GM19043 (cell line): Measurements from ENCODE around the gene CNDP2.

Experiments
- ATAC-seq: cut with Tn5 transposase; IDR thresholded peaks from one replicate; pipeline ENCODE4 v1.9.1; 2021; ENCODE audit warnings: low read depth; ENCODE audit not compliant: unreplicated experiment

CNDP2 gene

GRCh38 chr18:74468547-74469061 is 27.6 kb upstream of the CNDP2 start:
- no peak for ATAC-seq

DNA sequence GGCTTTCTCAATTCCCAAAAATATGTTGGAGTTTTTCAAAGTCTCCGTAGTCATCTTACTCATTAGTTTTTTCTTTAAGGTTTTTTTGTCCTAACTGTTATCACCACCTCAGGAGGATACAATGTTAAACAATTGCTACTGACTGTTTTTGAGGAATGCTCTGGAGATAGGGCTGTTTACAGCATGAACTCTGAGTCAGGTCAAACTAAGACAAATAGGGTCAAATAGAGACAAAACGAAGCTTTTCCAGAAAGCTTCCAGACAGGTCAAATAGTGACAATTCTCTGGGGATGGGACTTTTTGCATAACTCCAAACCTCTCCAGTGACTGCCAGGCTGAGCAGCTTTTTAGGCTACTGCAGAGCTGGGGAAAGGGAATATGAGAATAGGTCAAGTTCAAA is 23.9 kb upstream of the CNDP2 start:
- ATAC-seq: no peak

- no peak for ATAC-seq
These were observed 22.1 kb upstream of the CNDP2 start for GRCh38 chr18:74473976-74474640.

- ATAC-seq: peak; percentile 57
These were observed 20.0 kb upstream of the CNDP2 start for GRCh38 chr18:74476140-74476539.

GRCh38 chr18:74477771-74478170 is 18.4 kb upstream of the CNDP2 start:
- ATAC-seq: no peak

- no peak for ATAC-seq
These were observed 17.8 kb upstream of the CNDP2 start for GRCh38 chr18:74478316-74478715.

GRCh38 chr18:74478880-74479279 is 17.3 kb upstream of the CNDP2 start:
- no peak for ATAC-seq

DNA sequence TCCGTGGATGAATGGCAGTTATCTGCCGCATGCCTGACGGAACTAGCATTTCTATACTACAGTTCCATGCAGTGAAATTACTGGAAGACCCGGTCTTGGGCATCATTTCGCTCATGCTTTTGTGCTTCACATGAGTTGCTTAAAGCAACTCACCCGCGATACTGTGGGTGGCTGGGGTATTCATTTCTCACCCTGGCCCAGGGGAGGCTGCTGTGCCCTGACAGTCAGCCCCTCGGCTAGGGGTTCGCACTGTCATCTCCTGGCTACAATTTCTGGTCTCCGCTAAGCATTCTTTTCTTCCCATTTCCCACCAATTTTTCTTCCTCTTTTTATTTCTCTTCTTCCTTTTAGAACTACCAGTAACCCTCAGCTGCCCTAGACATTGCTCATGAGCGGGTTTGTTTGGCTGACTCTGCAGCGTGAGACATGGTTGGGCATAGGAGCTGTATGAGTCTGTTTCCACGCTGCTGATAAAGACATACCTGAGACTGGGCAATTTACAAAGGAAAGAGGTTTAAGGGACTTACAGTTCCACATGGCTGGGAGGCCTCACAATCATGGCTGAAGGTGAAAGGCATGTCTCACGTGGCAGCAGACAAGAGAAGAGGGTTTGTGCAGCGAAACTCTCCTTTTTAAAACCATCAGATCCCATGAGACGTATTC is 16.5 kb upstream of the CNDP2 start:
- no peak for ATAC-seq

- ATAC-seq: no peak
These were observed 16.0 kb upstream of the CNDP2 start for GRCh38 chr18:74480149-74480651.

DNA sequence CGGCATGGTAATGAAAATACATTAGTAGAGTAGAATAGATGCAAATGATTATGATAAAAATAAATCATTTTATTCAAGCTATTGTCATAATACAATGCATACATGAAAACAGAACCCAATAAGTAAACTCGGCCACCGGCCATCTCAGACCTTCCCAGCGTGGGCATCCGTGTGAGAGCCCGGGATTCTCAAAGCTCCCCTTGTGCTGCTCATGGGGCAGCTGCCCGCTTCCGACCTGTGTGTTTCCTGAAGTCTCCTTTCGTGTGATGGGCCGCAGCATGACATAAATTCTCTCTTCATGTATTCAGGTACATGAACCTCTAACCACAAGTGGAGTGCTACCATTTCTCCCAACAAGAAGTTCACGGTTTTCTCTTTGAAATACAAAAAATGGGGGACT is 13.5 kb upstream of the CNDP2 start:
- ATAC-seq: no peak

DNA sequence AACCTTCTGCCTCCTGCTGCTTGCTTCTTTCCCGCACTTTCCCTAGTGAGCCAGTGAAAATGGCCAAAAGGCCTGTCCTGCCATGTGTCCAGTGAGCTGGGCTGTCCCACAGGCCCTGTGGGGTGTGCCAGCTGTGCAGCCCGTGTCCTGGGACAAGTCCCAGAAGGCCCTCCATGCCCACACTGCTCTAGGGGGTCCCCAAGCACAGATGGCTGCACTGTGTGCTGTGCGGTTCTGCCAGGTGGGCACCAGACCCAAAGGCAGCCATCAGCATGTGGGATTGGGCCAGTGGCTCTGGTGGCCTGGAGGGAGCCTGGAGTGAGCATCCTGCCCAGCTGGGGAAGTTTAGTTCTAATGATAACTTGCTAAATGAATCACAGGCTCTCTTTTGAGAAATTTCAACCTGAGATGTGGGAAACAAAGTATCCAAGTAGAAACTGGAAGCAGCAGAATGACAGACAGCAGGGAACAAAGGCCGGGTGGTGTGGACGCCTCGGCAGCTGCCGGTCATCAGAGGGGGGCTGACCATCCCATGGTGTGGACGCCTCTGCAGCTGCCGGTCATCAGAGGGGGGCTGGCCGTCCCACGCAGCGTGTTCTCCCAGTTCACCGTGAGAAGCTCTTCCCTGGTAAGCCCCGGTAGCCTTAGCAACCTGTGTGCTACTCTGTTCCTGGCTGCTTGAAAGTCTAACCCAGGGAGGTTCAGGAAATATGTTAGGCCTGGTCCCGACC is 9.9 kb upstream of the CNDP2 start:
- no peak for ATAC-seq

DNA sequence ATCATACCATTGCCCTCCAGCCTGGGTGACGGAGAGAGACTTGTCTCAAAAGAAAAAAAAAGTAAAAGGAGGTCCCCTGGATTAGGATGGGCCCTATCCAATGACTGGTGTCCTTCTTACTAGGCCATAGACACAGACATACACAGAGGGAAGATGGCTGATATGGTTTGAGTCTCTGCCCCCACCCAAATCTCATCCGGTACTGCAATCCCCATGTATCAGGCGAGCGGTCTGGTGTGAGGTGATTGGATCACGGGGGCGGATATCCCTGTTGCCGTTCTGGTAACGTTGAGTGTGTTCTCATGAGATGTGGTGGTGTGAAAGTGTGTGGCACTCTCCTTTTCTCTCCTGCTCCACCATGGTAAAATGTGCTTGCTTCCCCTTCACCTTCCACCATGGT is 7.8 kb upstream of the CNDP2 start:
- ATAC-seq: no peak

DNA sequence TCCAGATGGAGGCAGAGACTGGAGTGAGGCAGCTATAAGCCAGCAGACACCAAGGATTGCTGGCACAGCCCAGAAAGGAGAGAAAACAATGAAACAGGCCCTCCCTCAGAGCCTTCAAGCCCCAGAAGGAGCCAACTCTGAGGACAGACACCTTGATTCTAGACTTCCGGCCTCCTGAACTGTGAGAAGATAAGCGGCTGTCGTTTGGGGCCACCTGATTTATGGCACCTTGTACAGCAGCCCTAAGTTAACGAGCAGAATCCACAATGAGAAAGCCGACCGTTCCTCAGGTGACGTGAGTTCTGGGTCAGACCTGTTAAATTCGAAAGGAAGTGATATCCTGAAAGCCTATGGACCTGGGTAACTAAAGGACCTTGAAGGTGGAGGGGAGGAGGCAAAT is 7.3 kb upstream of the CNDP2 start:
- ATAC-seq: no peak

DNA sequence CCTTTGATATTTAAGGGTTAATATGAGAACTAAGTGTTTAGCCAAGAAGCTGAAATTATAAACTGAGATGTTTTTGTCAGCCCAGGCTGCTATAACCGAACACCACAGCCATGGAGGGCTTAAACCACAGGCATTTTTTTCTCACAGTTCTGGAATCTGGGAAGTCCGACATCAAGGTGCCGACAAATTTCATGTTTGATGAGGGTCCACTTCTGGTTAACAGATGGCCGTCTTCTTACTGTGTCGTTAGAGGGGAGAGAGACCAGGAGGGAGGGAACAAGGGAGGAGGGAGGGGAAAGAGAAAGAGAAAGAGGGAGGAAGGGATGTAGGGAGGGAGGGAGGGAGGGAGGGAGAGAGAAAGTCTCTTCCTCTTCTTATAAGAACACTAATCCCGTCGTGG is 6.5 kb upstream of the CNDP2 start:
- no peak for ATAC-seq

DNA sequence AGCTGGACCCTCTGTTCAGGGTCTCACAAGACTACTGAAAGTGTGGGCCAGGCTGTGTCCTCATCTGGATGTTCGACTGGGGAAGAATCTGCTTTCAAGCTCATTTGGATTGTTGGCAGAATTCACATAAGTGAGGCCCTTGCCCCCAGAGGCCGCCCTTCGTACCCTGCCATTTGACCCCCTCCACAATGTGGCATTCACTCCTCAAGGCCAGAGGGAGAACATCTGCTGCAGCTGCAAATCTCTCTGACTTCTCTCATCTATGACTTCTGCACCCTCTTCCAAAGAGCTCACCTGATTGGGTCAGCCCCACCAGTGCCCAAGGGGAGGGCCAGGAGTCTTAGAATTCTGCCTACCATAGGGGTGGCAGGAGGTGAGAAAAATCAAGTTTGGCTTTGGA is 3.9 kb upstream of the CNDP2 start:
- ATAC-seq: no peak

DNA sequence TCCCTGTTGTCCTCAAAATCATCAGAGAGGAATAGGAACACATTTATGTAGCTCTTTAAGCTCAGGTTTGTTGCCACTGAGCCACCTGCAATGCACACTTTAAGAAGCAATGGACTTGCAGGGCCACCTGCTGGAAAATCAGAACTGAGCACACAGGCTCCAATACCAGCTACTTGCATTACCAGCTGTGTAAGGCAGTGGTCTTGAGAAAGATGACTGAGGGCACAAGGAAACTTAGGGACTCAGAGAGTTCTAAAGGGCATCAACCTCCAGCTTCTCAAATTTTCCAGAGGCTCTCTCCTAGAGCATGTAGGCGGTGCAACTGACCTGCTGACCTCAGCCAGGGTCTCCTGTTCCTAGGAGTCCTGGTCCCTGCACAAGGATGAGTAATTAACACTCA is 2.5 kb upstream of the CNDP2 start:
- ATAC-seq: no peak

- ATAC-seq: no peak
These were observed 1.6 kb upstream of the CNDP2 start for GRCh38 chr18:74494514-74494913.

- peak; percentile 24 for ATAC-seq
These were observed 553 bp downstream of the CNDP2 start for GRCh38 chr18:74496508-74497323.

DNA sequence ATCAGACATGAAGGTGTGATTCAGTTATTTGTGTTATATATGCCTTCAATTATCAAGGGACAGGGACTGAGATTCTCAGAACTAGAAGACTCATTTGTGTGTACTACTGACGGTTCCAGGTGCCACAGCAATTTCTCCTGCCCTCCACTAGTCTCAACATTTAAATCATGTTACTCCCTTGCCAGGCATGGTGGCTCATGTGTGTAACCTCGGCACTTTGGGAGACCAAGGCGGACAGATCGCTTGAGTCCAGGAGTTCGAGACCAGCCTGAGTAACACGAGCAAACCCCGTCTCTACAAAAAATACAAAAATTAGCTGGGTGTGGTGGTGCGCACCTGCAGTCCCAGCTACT is 1.1 kb downstream of the CNDP2 start:
- ATAC-seq: no peak

DNA sequence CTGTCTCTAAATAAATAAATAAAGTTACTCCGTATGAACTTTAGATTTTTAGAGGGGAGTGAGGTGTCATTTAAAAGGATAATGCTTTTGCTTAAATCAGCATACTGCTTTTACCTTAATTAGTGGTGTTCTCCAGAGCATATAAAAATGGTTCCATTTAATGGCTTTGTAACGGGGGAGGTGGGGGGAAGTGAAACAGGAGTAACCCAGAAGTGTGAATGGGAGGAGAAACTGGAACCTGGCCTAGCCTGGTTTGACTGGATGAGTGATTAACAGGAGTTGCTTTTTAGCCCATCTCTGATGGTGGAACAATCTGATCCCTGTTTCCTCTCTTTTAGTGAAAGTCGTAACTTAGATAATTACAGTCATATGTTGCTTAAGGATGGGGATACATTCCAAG is 1.6 kb downstream of the CNDP2 start:
- ATAC-seq: no peak
